ENCODE measurements around the gene DLG4. TPM values are rescaled to one million over a fixed set of nuclear protein-coding genes. Genes with fewer than 3 reads are reported as not detected.
"Not testable (repeated sequence)": the region's sequence is repeated elsewhere in the genome, so short reads cannot be mapped to it uniquely, and the experiment has no call there.

DLG4 gene
- total RNA-seq, 1 donor from 2014 or later: 46.1 TPM

- TF ChIP-seq CTCF (conservative IDR thresholded peaks at IDR 0.05): no peak
- H3K4me3 Mint-ChIP-seq: no peak overlapping the region
Measured at GRCh38 chr17:7173687-7174602, 45.7 kb downstream of the DLG4 start.

GRCh38 chr17:7172522-7173191 is 47.0 kb downstream of the DLG4 start:
- not testable (repeated sequence) for DNase-seq (ENCODE audit: extremely low spot score, unreplicated experiment); H3K4me3 Mint-ChIP-seq

More at GRCh38 chr17:7173687-7174602, 45.7 kb downstream of the DLG4 start:
- no peak overlapping the region for H3K27ac Mint-ChIP-seq
- DNase-seq (ENCODE audit: extremely low spot score, unreplicated experiment): no peak
- no peaks in the 10 kb centered on the region for H3K9me3 Mint-ChIP-seq
- no peaks in the 10 kb centered on the region for H3K27me3 Mint-ChIP-seq
- H3K36me3 Mint-ChIP-seq: peaks cover 6% of the 10 kb centered on the region
- peaks cover 5% of the 10 kb centered on the region for H3K4me1 Mint-ChIP-seq (ENCODE audit: unreplicated experiment)

GRCh38 chr17:7169565-7169908 is 50.1 kb downstream of the DLG4 start:
- not testable (repeated sequence) for DNase-seq (ENCODE audit: extremely low spot score, unreplicated experiment); H3K27ac Mint-ChIP-seq; H3K27me3 Mint-ChIP-seq; H3K9me3 Mint-ChIP-seq; H3K4me1 Mint-ChIP-seq (ENCODE audit: unreplicated experiment); H3K36me3 Mint-ChIP-seq; H3K4me3 Mint-ChIP-seq

More at GRCh38 chr17:7172522-7173191, 47.0 kb downstream of the DLG4 start:
- not testable (repeated sequence) for H3K27me3 Mint-ChIP-seq; H3K27ac Mint-ChIP-seq; H3K9me3 Mint-ChIP-seq; H3K4me1 Mint-ChIP-seq (ENCODE audit: unreplicated experiment); H3K36me3 Mint-ChIP-seq

- not testable (repeated sequence) for H3K4me3 Mint-ChIP-seq
Measured at GRCh38 chr17:7168841-7169564, 50.6 kb downstream of the DLG4 start.

GRCh38 chr17:7167832-7168231 is 51.8 kb downstream of the DLG4 start:
- H3K9me3 Mint-ChIP-seq: no peaks in the 10 kb centered on the region
- no peak overlapping the region for H3K27ac Mint-ChIP-seq
- no peaks in the 10 kb centered on the region for H3K27me3 Mint-ChIP-seq
- no peak for DNase-seq (ENCODE audit: extremely low spot score, unreplicated experiment)
- peaks cover 6% of the 10 kb centered on the region for H3K36me3 Mint-ChIP-seq
- no peaks in the 10 kb centered on the region for H3K4me1 Mint-ChIP-seq (ENCODE audit: unreplicated experiment)
- no peak for TF ChIP-seq CTCF (conservative IDR thresholded peaks at IDR 0.05)
- H3K4me3 Mint-ChIP-seq: no peak overlapping the region

More at GRCh38 chr17:7168841-7169564, 50.6 kb downstream of the DLG4 start:
- H3K4me1 Mint-ChIP-seq (ENCODE audit: unreplicated experiment); H3K27ac Mint-ChIP-seq; H3K9me3 Mint-ChIP-seq; H3K36me3 Mint-ChIP-seq; DNase-seq (ENCODE audit: extremely low spot score, unreplicated experiment); H3K27me3 Mint-ChIP-seq: not testable (repeated sequence)

- Mint-ChIP-seq H3K4me1 (ENCODE audit: unreplicated experiment) (no peaks in the 10 kb centered on the region), H3K4me3 (no peak overlapping the region), H3K9me3 (no peaks in the 10 kb centered on the region), H3K27ac (no peak overlapping the region), H3K27me3 (no peaks in the 10 kb centered on the region), H3K36me3 (no peaks in the 10 kb centered on the region)
- DNase-seq (ENCODE audit: extremely low spot score, unreplicated experiment): no peak
- no peak for TF ChIP-seq CTCF (conservative IDR thresholded peaks at IDR 0.05)
Measured at GRCh38 chr17:7166873-7167272, 52.8 kb downstream of the DLG4 start.

GRCh38 chr17:7159571-7159970 is 60.1 kb downstream of the DLG4 start:
- H3K4me3 Mint-ChIP-seq: not testable (repeated sequence)

GRCh38 chr17:7158424-7158823 is 61.2 kb downstream of the DLG4 start:
- H3K36me3 Mint-ChIP-seq; H3K9me3 Mint-ChIP-seq; H3K27ac Mint-ChIP-seq; DNase-seq (ENCODE audit: extremely low spot score, unreplicated experiment); H3K4me1 Mint-ChIP-seq (ENCODE audit: unreplicated experiment); H3K4me3 Mint-ChIP-seq: not testable (repeated sequence)
- peaks cover 15% of the 10 kb centered on the region for H3K27me3 Mint-ChIP-seq

More at GRCh38 chr17:7159571-7159970, 60.1 kb downstream of the DLG4 start:
- H3K4me1 Mint-ChIP-seq (ENCODE audit: unreplicated experiment); H3K27ac Mint-ChIP-seq; DNase-seq (ENCODE audit: extremely low spot score, unreplicated experiment); H3K9me3 Mint-ChIP-seq; H3K36me3 Mint-ChIP-seq; H3K27me3 Mint-ChIP-seq: not testable (repeated sequence)

Measured in type B pancreatic cell (in vitro differentiated cells).